WTC11 (cell line): ENCODE data around the gene SYCP1.

ENCODE experiments used
- CTCF ChIP-seq: fragments of 200-600 bp; IDR thresholded peaks from 2 replicates; pipeline ENCODE4 v1.8.0; 2022; ENCODE audit warnings: antibody characterized with exemption
- FOXP1 ChIP-seq: sonication (generic); formaldehyde crosslinking; IDR thresholded peaks from 2 replicates; pipeline ENCODE4 v1.8.0; 2022; ENCODE audit warnings: missing genetic modification reagents, mild to moderate bottlenecking, moderate library complexity, borderline replicate concordance
- FOXP4 ChIP-seq: sonication (generic); formaldehyde crosslinking; IDR thresholded peaks from 2 replicates; pipeline ENCODE4 v1.8.0; 2022; ENCODE audit warnings: mild to moderate bottlenecking, missing genetic modification reagents
- GRHL2 ChIP-seq: fragments of 250-450 bp; sonication (Bioruptor Pico); IDR thresholded peaks from 2 replicates; pipeline ENCODE4 v1.8.0; 2022; ENCODE audit warnings: mild to moderate bottlenecking, moderate library complexity; ENCODE audit not compliant: insufficient replicate concordance, severe bottlenecking
- MXD4 ChIP-seq: fragments of 250-450 bp; sonication (Bioruptor Pico); IDR thresholded peaks from 2 replicates; pipeline ENCODE4 v1.8.0; 2021; ENCODE audit warnings: mild to moderate bottlenecking, moderate library complexity, borderline replicate concordance
- ZNF121 ChIP-seq: sonication (generic); formaldehyde crosslinking; IDR thresholded peaks from 2 replicates; pipeline ENCODE4 v1.8.0; 2023; ENCODE audit warnings: missing genetic modification reagents

- TF ChIP-seq ZNF121, result no peak
- no peak for TF ChIP-seq MXD4
- no peak for TF ChIP-seq FOXP1 (CRISPR knock-in tag)
- no peak for TF ChIP-seq GRHL2 (CRISPR knock-in tag)
- no peak for TF ChIP-seq CTCF
- no peak for TF ChIP-seq FOXP4 (CRISPR knock-in tag)
Observed at GRCh38 chr1:114832057-114832456, 22.6 kb upstream of the SYCP1 start.
